ENCODE measurements around the gene LLGL2. TPM values are rescaled to one million over a fixed set of nuclear protein-coding genes. Genes with fewer than 3 reads are reported as not detected.

The LLGL2 gene
- total RNA-seq, 1 experiment from 2014 or later: 7.8 TPM

DNA sequence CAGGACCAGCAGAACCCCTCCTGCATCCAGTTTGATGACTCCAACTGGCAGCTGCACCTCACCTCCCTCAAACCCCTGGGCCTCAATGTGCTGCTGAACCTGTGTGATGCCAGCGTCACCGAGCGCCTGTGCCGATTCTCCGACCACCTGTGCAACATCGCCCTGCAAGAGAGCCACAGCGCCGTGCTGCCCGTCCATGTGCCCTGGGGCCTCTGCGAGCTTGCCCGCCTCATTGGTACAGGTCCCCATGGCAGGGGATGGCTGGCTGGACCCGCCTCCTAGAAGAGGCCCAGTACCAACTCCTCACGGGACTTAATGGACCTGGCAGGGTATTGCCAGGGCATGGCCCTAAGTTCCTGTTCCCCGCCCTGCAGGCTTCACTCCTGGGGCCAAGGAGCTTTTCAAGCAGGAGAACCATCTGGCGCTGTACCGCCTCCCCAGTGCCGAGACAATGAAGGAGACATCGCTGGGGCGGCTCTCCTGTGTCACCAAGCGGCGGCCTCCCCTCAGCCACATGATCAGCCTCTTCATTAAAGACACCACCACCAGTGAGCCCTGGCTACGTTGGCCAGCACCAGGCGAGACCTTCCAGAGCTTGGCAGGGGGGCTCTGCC lies 32.8 kb upstream of the LLGL2 start:
- no peak for DNase-seq (ENCODE audit: low spot score)

DNA sequence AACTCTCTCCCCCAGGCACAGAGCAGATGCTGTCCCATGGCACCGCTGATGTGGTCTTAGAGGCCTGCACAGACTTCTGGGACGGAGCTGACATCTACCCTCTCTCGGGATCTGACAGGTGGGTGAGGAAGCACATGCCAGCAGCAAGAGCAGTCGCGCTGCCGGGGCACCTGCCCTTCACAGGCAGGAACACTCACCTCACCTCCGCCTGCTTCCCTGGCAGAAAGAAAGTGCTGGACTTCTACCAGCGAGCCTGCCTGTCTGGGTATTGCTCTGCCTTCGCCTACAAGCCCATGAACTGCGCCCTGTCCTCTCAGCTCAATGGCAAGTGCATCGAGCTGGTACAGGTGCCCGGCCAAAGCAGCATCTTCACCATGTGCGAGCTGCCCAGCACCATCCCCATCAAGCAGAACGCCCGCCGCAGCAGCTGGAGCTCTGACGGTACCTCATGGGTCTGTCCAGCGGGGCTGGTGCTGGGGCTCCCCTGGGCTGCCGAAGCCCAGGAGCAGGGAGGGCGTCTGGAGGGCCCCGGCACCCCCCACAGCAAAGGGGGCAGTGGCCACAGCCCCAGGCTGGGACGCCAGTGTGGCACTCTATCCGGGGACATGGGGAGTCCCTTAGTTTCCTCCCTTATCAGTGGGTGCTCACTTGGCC lies 31.9 kb upstream of the LLGL2 start:
- no peak for DNase-seq (ENCODE audit: low spot score)

DNA sequence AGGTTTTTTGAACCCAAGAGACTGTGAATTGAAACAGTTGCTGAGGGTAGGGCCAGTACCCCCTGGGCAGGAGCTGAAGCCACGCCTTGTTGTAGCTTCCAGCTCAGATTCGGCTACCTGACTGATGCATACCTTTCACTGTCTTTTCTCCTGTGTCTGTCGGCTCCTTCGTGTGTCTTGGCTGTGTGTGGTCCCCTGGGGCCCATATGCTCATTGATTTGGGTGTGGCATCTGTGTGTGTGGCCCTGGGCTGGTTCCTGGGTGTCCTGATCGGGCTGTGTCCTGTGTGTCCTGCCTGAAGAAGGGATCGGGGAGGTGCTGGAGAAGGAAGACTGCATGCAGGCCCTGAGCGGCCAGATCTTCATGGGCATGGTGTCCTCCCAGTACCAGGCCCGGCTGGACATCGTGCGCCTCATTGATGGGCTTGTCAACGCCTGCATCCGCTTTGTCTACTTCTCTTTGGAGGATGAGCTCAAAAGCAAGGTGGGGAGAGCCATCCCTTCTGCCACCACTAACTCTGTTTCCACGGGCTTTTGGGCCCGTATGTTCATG lies 31.1 kb upstream of the LLGL2 start:
- no peak for DNase-seq (ENCODE audit: low spot score)

DNA sequence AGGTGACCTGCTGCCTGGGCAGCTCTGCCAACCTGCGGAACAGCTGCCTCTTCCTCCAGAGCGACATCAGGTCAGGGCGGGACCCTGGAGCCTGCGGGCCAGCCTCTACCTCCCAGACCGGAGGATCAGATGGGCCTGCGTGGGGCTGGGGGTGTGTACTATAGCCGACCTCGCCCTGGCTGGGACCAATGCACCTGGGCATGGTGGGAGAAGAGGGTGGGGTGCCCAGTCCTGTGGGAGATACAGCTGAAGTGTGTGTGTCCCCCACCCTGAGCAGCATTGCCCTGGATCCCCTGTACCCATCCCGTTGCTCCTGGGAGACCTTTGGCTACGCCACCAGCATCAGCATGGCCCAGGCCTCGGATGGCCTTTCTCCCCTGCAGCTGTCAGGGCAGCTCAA lies 29.5 kb upstream of the LLGL2 start:
- no peak for DNase-seq (ENCODE audit: low spot score)

DNA sequence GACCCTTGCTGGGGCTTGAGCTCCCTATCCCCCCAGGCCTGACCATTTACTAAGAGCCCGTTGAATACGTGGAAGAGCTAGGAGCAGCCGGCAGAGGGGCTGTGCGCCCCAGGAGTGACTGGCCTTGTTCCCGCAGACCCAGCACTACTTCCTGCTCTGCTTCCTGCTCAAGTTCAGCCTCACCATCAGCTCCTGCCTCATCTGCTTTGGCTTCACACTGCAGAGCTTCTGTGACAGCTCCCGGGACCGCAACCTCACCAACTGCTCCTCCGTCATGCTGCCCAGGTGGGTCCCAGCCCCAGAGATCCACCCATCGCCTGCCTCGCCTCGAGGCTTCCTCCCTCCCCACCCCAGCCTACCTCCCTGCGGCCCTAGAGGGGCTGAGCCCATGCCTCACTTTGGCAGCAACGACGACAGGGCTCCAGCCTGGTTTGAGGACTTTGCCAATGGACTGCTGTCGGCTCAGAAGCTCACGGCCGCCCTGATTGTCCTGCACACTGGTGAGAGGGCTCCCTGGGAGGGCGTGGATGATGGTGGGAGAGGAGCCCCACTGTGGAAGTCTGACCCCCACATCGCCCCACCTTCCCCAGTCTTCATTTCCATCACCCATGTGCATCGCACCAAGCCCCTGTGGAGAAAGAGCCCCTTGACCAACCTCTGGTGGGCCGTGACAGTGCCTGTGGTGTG lies 27.3 kb upstream of the LLGL2 start:
- DNase-seq (ENCODE audit: low spot score): no peak

DNA sequence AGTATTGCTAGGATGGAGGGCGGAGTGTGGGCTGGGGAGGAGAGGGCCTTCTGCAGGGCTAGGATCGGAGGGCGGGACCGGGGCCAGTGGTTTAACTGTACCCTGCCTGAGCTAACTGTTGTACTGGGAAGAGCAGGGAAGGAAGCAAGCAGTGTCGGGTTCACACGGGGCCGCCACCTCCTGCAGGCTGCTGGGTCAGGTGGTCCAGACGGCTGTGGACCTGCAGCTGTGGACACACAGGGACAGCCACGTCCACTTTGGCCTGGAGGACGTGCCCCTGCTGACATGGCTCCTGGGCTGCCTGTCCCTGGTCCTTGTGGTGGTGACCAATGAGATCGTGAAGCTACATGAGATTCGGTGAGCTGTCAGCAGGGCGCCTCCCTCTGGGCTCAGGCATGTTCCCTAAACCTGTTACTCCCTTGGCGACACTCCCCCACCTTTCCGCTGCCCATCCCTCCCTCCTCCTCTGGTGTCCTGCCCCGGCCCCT lies 26.7 kb upstream of the LLGL2 start:
- no peak for DNase-seq (ENCODE audit: low spot score)

DNA sequence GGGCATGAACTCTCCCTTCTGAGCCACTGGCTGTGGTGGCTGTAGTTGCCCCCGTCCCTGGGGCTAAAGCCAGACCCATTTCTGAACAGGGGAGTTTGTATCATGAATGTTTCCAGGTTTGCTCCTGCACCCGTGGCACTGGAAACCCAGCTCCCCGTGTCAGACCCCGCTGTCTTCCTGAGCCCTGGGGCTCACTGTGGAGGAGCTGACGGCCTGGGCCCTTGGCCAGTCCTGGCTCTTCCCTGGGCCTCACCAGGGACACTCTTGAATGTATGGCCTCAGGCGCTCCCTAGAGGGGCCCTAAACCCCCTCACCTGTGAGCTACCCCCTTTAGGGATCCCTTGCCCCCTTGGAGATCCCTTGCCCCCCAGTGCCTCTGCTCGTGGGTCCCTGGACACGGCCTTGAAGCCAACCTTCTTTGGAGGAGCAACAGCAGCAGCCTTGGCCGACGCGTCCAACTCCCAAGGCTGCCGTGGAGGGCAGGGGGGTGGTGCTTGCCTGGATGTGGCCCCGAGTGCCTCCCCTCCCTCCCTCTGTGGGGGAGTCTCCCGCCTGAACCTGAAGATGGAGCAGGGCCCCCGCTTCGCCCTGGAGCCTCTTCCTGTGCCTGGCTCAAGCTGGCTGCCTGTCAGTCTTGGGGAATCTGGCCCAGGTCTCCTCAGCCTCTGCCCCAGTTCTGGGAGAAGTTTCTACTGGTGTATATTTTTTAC lies 26.0 kb upstream of the LLGL2 start:
- DNase-seq (ENCODE audit: low spot score): no peak

DNA sequence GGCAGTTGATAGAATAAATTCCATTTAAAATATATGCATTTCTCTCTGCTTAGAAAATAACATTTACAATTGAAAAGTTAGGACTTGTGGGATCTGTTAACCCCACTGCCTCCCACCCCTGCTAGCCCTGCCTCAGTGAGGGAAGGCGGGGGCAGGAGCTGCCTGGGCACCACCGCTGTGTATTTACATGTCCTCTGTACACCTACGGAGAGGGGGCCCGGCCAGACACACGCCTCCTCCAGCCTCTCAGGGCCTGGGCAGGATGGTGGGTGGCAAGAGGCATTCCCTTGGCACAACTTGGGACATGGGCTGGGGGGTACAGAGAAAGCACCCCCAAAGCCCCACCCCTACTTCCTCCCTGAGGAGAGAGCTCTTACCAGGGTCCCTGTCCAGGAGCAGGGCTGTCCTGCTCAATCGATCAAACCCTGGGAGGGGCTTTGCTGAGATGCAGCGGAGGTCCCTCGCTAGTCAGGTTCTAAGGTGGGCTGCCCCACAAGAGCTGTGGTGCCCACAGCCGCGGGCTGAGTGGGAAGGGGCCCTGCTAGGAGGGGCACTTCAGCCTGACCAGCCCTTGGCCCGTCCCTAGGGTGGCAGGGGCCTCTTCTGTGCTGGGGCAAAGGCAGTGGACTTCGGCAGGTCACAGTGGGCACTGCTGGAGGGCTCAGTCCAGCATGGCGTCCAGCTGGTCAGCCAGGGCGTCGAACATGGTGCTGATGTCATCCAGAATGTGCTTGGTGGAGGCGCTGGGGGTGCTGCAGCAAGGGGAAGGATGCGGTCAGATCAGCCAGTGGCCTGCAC lies 24.9 kb upstream of the LLGL2 start:
- DNase-seq (ENCODE audit: low spot score): no peak

DNA sequence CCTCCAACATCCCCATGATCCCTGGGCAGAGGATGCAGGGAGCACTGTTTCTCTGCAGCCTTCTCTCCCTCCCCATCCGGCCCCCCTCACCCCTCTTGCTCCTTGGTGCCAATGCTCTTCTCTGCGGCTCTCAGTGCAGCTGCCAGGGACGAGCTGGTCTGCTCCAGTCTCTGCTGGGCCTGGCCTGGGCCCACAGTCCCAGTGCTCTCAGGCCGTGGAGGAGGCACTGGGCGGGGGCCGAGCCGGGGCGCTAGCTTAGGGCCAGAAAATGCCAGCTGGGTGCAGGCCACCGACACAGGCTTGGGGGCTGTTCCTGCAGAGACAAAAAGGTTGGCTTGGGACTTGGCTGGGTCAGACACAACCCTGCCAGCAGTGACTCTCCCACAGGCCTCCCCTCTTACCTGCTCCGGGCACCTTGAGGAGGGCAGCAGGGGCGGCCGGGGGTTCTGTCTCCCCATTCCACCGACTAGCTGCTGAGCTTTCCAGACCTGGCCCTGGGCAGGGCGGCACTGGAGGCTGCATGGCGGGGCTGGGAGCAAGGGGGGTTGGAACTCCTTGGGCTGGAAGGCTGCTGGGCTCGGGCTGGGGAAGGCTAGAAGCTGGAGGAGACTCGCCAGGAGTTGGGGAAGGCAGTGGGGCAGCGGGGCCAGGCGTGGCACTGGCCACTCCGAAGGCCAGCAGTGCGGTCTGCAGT lies 24.0 kb upstream of the LLGL2 start:
- DNase-seq (ENCODE audit: low spot score): no peak

DNA sequence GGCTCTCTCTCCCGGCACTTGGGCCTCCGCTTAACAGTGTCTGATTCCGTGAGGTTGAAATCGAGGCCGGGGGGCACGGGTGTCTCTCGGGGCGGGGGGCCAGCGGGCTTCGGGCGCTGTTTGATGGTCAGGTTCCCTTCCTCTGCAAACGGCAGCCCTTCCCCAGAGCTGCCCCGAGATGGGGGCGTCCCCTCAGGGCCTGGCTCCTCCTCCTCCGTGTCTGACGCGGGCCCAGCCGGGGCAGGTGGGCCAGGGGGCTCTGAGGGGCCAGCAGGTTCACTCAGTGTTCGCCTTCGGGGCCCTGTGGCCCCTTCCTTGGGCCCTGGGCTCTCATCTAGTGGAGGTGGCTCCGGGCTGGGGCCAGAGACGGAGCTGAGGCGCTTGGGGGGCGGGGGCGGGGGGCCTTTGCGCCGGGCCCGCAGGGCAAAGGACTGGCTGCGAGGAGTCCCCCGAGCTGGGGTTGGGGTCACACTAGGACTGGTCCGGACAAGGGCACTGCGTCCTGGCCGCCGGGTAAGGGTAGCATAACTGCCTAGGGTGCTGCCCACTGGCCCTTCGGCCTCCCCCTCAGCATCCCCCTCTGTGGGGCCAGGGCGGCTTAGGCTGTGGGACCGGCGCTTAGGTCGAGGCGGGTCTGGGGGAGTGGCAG lies 23.3 kb upstream of the LLGL2 start:
- DNase-seq (ENCODE audit: low spot score): no peak

DNA sequence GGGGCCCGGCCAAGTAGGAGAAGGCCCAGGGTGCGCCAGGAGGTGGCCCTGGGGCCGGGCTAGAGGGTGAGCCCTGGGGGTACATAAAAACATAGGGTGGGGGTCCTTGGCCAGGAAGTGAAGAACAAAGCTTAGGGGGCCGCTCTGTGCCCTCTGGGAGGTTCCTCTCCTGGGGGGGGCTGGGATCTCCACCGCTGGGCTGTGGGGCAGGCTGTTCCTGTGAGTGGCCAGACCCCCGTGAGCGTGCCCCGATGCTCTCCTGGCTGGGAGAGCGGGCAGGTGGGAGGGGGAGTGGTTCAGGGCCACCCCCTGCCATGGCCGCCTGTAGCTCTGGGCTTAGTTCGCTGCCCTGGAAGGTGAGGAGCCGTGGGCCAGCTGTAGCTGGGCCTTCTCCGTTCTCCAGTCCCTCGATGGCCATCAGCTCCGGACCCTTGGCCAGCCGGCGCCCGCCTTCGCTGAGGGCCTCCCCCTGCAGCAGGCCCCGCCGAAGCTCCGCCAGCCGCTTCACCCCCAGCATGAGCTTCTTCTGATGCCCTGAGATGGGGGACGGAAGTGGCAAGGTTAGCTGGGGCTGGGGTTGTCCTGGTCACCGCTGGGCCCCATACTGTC lies 22.7 kb upstream of the LLGL2 start:
- DNase-seq (ENCODE audit: low spot score): no peak

DNA sequence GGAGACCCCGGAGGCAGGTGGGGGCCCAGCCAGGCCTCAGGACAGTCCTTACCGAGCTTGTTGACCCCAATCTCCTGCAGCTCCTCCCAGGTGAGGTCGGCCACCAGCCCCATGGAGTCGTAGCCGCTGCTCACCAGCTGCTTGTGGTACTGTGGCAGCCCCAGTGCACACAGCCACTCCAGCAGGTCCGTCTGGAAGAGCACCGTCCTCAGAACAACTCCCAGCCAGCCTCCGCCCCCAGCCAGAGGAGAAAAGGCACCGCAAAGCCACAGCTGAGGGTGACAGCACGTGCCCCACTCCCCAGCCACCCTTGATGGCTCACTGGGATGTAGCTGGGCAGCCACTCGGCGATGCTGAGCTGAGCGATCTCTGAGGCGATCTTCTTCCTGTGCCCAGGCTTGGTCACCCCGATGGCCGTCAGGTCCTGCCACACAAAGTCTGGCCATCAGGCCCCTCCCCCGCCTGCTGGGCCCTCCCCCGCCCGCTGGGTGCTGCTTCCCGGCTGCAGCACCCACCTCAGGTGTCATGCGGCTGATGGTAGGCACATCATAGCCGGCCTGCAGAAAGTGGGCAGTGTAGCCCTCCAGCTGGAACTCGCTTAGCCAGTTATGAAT lies 22.1 kb upstream of the LLGL2 start:
- DNase-seq (ENCODE audit: low spot score): no peak

DNA sequence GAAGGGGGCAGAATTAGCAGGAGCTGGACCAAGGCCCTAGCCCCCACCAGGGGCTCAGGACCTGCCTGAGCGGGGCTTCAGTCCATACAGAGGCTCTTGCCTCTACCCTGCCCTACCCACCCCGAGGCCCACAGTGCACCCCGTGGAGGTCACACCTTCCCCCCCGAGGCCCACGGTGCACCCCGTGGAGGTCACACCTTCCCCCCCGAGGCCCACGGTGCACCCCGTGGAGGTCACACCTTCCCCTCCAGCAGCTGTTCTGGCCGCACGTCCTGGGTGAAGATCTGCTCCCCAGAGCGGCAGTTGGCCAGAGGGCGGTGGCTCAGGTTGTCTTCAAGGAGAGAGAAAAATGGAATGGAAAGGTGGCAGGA lies 21.5 kb upstream of the LLGL2 start:
- no peak for DNase-seq (ENCODE audit: low spot score)

DNA sequence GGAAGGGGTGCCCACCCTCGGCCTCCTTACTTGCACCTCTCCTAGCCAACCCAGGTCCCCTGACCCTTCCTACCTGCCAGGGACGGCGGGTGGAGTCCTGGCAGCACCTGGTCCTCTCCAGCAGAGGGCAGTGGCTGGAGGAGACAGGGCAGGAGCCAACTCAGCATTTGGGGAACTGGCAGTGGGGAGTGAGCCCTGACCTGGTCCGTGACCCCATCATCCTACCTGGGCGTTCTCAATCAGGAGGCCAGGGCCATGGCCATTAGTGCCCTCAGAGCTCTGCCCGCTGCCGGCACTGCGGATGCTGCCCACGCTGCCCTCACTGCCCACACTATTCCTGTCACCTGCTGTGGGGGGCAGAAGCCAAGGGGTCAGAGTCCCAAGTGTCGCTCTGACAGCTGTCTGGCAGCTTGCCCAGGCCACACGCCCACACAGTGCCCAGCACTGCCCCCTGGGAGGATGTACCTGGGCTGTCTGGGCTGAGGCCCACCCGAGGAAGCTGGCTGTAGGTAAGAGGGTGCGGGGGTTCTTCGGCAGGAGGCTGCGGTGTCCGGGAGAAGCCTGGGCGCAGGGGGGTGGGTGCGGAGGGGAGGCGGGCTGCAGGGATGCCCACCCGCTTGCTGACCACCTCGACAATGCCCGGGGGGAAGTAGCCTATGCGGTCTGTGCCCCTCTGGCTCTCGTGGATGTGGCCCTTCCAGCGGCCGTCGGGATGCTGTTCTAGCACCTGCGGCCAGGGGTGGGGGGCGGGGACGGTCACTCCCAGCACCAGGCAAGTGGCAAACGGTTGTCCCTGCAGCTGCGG lies 20.9 kb upstream of the LLGL2 start:
- DNase-seq (ENCODE audit: low spot score): no peak

DNA sequence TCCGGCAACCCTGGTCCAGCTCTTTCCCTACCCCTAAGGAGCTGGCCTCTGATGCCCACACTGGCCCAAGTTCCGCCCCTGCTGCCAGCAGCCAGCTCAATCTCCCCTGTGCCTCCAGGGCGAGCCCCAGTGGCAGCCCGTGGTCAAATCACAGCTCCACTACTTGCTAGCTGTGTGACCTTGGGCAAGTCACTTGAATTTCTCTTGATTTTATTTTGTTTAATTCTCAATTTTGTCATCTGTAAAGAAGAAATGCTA lies 20.4 kb upstream of the LLGL2 start:
- no peak for DNase-seq (ENCODE audit: low spot score)

DNA sequence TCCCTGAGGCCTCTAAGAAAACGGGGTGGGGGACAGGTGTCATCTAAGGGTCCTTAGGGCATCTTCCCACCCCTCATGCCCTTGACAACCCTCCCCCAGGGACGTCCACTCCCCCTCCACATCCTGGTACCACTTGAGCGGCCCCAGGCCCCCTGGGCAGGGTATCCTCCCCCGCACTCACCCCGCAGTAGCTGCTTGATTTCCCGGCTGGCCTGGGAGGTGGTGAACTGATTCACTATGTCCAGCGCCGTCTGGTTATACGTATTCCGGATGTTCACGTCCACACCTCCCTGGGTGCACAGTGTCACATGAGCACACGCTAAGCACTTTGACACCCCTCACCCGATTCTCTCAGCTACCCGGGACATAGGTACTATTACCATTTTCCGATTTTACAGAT lies 19.9 kb upstream of the LLGL2 start:
- DNase-seq (ENCODE audit: low spot score): no peak

DNA sequence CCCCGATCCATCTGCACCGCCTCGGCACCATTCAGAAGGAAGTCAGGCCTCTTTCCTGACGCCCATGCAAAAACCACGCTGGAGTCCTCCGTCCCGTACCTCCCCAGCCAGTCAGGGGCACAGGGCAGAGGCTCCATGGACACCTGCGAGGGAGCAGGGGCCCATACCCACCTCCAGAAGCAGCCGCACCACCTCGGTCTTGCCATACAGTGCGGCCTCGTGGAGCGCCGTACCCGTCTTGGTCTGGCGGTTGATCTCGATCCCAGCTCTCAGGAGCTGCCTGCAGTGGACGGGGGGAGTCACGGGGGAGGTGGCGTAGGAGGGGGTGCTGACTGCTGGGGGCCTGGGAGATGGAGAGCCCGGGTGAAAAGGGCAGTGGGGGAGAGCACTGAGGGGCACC lies 19.4 kb upstream of the LLGL2 start:
- DNase-seq (ENCODE audit: low spot score): no peak

DNA sequence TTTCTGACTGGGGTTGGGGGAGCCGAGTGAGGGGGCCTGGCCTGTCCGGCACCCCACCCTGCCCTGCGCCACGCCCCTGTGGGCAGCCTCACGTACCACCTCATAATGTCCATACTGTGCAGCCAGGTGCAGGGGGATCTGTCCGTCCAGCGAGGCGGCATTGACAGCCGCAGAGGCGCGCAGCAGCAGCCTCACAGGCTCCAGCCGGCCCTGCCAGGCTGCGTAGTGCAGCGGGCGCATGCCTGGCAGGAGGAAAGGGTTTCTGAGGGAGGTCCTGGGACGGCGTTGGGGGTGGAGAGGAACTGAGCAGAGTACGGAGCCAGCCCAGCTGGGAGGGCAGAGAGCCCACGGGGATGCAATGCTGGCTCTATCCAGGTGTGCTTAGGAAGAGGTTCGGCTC lies 18.6 kb upstream of the LLGL2 start:
- DNase-seq (ENCODE audit: low spot score): no peak
